Skeletal muscle satellite cell (primary cell): ENCODE data around the gene SNAPC5.
"Not testable (repeated sequence)": the region's sequence is repeated elsewhere in the genome, so short reads cannot be mapped to it uniquely, and the experiment has no call there.

Source experiments
- H3K27me3 ChIP-seq: 2 replicates; pipeline ENCODE4 v1.7.0; 2013; ENCODE audit warnings: low read length; ENCODE audit not compliant: control insufficient read depth, insufficient read depth
- H3K36me3 ChIP-seq: 2 replicates; pipeline ENCODE4 v1.7.0; 2013; ENCODE audit warnings: mild to moderate bottlenecking, control low read depth, low read length; ENCODE audit not compliant: insufficient read depth
- H3K4me1 ChIP-seq: 2 replicates; pipeline ENCODE4 v1.7.0; 2013; ENCODE audit warnings: low read length; ENCODE audit not compliant: control insufficient read depth, insufficient read depth
- H3K4me2 ChIP-seq: 2 replicates; pipeline ENCODE4 v1.7.0; 2013; ENCODE audit warnings: mild to moderate bottlenecking, low read length
- H3K4me3 ChIP-seq: 2 replicates; pipeline ENCODE4 v1.7.0; 2013; ENCODE audit warnings: low read length
- H3K9ac ChIP-seq: 2 replicates; pipeline ENCODE4 v1.7.0; 2013; ENCODE audit warnings: mild to moderate bottlenecking, low read depth, low read length, moderate library complexity
- H3K9me3 ChIP-seq: replicated peaks from 2 replicates; pipeline ENCODE4 v1.7.0; 2013; ENCODE audit warnings: mild to moderate bottlenecking, control low read depth, low read length

The SNAPC5 gene

GRCh38 chr15:66504563-66505429 is 7.2 kb upstream of the SNAPC5 start, which contains the start of the genes RPL4 and ZWILCH:
Gene RPL4, minus strand, starts transcription at chr15:66504855. Its CDS starts 65 bp downstream, at chr15:66504790.
Gene ZWILCH, plus strand, starts transcription at chr15:66505326. Its CDS starts 13 bp downstream, at chr15:66505339.
- Histone ChIP-seq H3K9ac (peak within 1 kb of the TSS; percentile 98), H3K27me3 (no peaks in the 10 kb centered on the region), H3K4me2 (peak within 1 kb of the TSS; percentile 82), H3K4me1 (peaks cover 13% of the 10 kb centered on the region), H3K36me3 (peaks cover 45% of the 10 kb centered on the region), H3K4me3 (peak within 1 kb of the TSS; percentile 96), H3K9me3 (no peaks in the 10 kb centered on the region)

GRCh38 chr15:66503780-66504562 is 6.4 kb upstream of the SNAPC5 start:
- Histone ChIP-seq H3K9ac (peak overlapping the region; percentile 98), H3K4me1 (peaks cover 13% of the 10 kb centered on the region), H3K27me3 (no peaks in the 10 kb centered on the region), H3K36me3 (peaks cover 53% of the 10 kb centered on the region), H3K9me3 (no peaks in the 10 kb centered on the region), H3K4me2 (peak overlapping the region; percentile 82), H3K4me3 (peak overlapping the region; percentile 96)

- H3K4me3 ChIP-seq = peak overlapping the region; percentile 96
- not testable (repeated sequence) for H3K9me3 ChIP-seq, H3K27me3 ChIP-seq
- peak overlapping the region; percentile 98 for H3K9ac ChIP-seq
- peak overlapping the region; percentile 82 for H3K4me2 ChIP-seq
- H3K36me3 ChIP-seq = peaks cover 62% of the 10 kb centered on the region
- peaks cover 13% of the 10 kb centered on the region for H3K4me1 ChIP-seq
Observed at GRCh38 chr15:66503041-66503648, 5.6 kb upstream of the SNAPC5 start.

- Histone ChIP-seq H3K4me2 (peak overlapping the region; percentile 82), H3K4me3 (peak overlapping the region; percentile 96), H3K36me3 (peaks cover 66% of the 10 kb centered on the region), H3K9ac (peak overlapping the region; percentile 98), H3K27me3 (no peaks in the 10 kb centered on the region), H3K9me3 (no peaks in the 10 kb centered on the region), H3K4me1 (peaks cover 13% of the 10 kb centered on the region)
Observed at GRCh38 chr15:66502491-66502890, 4.9 kb upstream of the SNAPC5 start.

- H3K4me3 ChIP-seq, H3K9me3 ChIP-seq: not testable (repeated sequence)
- H3K4me1 ChIP-seq = peaks cover 19% of the 10 kb centered on the region
Observed at GRCh38 chr15:66500346-66500745, 2.8 kb upstream of the SNAPC5 start.

GRCh38 chr15:66498501-66499386 is 1.2 kb upstream of the SNAPC5 start:
- H3K4me1 ChIP-seq = peaks cover 19% of the 10 kb centered on the region
- H3K9me3 ChIP-seq = no peaks in the 10 kb centered on the region
- peak overlapping the region; percentile 0 for H3K9ac ChIP-seq
- no peak overlapping the region for H3K4me3 ChIP-seq
- H3K4me2 ChIP-seq = no peak overlapping the region
- H3K27me3 ChIP-seq = no peaks in the 10 kb centered on the region
- peaks cover 72% of the 10 kb centered on the region for H3K36me3 ChIP-seq

More at GRCh38 chr15:66500346-66500745, 2.8 kb upstream of the SNAPC5 start:
- not testable (repeated sequence) for H3K9ac ChIP-seq, H3K4me2 ChIP-seq, H3K27me3 ChIP-seq
- H3K36me3 ChIP-seq = peaks cover 72% of the 10 kb centered on the region

- peak overlapping the region; percentile 95 for H3K4me2 ChIP-seq
- peaks cover 12% of the 10 kb centered on the region for H3K4me1 ChIP-seq
- H3K9me3 ChIP-seq = no peaks in the 10 kb centered on the region
- H3K9ac ChIP-seq = peak overlapping the region; percentile 89
- H3K27me3 ChIP-seq = no peaks in the 10 kb centered on the region
- peaks cover 68% of the 10 kb centered on the region for H3K36me3 ChIP-seq
- peak overlapping the region; percentile 78 for H3K4me3 ChIP-seq
Observed at GRCh38 chr15:66496951-66497501, 536 bp downstream of the SNAPC5 start.

- Histone ChIP-seq H3K9ac (no peak overlapping the region), H3K36me3 (peaks cover 65% of the 10 kb centered on the region), H3K9me3 (no peaks in the 10 kb centered on the region), H3K4me3 (no peak overlapping the region), H3K4me1 (peaks cover 5% of the 10 kb centered on the region), H3K4me2 (no peak overlapping the region), H3K27me3 (no peaks in the 10 kb centered on the region)
Observed at GRCh38 chr15:66494262-66494661, 3.3 kb downstream of the SNAPC5 start.

- Histone ChIP-seq H3K4me3 (no peak overlapping the region), H3K9ac (no peak overlapping the region), H3K4me1 (peaks cover under 1% of the 10 kb centered on the region), H3K9me3 (no peaks in the 10 kb centered on the region), H3K36me3 (peaks cover 66% of the 10 kb centered on the region), H3K4me2 (no peak overlapping the region), H3K27me3 (no peaks in the 10 kb centered on the region)
Observed at GRCh38 chr15:66491846-66492245, 5.7 kb downstream of the SNAPC5 start.

GRCh38 chr15:66489179-66489791 is 8.3 kb downstream of the SNAPC5 start:
- no peak overlapping the region for H3K9ac ChIP-seq
- no peak overlapping the region for H3K4me2 ChIP-seq
- H3K27me3 ChIP-seq = no peaks in the 10 kb centered on the region
- H3K36me3 ChIP-seq = peaks cover 82% of the 10 kb centered on the region
- H3K4me1 ChIP-seq = no peaks in the 10 kb centered on the region
- no peaks in the 10 kb centered on the region for H3K9me3 ChIP-seq
- no peak overlapping the region for H3K4me3 ChIP-seq
